ENCODE data around the gene TUBA4A.
"Not testable (repeated sequence)": the region's sequence is repeated elsewhere in the genome, so short reads cannot be mapped to it uniquely, and the experiment has no call there.

TUBA4A gene

DNA sequence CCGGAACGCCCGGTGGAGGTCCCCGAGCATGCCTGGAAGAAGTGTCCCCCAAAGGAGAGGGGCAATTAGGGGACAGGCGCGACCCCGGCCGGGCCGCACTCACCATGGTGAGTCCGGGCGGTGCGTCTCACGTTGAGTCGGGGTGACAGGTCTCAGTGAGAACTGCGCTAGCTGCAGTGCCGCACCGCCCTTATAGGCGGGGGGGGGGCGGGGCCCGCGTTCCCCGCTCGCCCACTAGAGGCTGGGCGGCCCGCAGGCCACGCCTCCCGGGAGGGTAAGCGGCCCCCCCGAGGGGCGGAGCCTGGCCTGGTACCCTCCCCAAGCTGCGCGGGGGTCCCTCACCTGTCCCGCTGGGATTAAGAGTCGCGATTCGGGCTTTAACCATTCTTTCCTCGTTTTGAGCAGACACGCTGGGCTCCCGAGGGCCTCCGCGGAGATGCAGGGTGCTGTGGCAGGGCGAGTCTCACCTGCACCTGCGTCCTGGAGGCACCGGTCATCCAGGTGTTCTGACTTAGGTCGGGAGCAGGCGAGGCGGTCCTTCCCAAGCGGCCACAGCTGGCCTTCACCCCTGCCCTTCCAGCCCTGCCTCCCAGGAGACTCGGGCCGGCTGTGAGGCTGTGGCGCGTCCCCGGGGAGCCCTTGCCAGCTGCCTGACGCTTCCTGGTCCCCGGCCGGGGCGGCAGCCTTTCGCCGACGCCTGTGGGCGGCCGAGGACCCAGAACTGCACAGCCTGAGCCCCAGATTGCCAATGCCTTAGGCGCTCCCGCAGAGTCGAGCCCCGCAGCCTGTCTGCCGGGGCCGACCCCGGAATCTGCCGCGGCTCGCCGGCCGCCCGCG, at the start of gene TUBA4A:
TUBA4A (minus strand) TSS at position 166 of the 837 bp plus-strand sequence; CDS start at position 106, 60 bp downstream.
- DNase-seq, result peak; percentile 63

DNA sequence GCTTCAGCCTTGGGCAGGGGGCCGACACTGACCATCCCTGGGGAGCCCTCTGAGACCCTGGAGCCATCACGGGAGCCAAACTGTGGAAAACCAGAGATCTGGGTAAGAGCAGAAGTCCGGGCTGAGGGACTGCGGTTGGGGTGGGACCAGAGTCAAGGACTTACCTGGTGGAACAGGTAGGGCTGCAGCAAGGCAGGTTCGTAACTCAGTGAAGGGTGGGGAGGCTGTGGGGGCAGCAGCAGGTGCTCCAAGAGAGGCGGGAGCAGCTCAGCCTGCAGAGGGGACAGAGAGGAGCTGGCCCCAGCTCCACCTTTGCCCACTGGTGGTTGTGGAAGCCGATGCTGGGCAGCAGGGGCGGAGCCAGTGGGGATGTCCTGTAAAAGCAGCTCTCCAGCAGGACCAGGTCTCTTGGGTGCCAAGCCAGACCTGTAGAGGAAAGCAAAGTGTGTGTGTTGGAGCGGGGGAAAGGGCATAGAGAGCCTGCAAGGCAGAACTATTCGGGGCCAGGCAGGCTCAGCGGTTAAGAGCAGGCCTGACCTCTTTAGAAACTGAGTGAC, 48.8 kb upstream of the TUBA4A start:
- no peak for DNase-seq

DNA sequence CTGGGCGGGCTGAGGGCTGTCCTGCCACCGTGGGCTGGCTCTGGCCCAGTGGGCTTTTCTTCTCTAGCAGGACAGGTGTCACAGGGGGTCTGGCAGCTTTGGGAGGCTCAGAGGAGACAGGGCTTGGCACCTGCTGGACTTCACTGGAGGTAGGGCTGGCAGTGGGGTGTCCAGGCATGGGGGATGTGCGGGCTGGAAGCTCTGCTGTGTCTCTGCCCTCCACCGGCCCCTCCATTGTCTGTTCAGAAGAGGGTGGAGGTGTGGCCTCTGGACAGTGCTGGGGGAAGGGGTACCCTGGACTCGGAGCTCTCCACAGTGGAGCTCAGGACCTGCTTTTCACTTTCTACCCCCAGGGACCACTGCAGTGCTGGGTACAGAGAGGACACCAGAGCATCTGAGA, 46.3 kb upstream of the TUBA4A start:
- no peak for DNase-seq

DNA sequence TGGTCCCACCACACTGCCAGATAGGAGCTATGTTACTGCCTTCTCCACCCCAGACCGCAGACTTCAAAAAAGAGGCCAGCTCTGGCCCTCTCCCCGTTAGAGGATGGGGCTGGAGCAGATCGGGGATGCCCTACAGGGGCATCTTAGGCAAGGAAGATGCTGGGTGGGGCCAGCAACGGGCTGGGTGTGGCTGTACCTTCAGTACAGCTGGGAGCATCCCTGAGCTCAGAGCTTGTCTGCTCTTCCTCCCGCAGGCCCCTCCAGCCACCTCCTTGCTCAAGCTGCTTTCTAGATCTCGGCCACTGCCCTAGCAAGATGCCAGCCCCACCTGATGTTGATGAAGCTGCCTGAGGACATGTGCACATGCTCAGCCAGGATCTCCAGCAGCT, 45.6 kb upstream of the TUBA4A start:
- no peak for DNase-seq

DNA sequence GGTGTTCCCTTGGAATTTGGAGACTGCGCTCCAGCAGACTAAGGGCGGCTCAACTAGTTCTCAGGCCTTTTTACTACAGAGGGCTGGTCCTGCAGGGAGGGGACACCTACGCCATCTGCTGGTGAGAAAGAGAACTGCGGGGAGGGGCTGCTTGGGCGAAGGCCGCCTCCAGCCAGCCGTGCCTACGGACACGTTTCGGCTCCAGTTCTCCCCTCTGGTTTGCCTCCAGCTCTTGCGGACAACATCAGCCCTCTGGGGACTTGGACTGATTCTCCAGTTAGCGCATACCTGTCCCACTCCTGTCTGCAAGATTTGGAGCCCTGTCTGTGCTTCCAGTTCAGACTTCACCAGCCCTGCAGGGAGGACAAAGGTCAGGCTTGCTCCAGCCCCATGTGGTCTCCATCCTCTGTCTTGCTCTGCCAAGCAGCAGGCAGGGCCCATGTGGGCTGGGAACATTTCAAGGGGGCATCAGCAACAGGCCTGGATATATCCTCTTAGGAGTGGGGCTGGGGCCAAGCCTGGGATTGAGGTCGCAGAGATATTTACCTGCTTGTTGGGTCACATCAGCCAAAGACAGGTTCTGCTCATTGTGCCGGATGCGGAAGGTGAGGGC, 45.1 kb upstream of the TUBA4A start:
- peak; percentile 90 for DNase-seq

DNA sequence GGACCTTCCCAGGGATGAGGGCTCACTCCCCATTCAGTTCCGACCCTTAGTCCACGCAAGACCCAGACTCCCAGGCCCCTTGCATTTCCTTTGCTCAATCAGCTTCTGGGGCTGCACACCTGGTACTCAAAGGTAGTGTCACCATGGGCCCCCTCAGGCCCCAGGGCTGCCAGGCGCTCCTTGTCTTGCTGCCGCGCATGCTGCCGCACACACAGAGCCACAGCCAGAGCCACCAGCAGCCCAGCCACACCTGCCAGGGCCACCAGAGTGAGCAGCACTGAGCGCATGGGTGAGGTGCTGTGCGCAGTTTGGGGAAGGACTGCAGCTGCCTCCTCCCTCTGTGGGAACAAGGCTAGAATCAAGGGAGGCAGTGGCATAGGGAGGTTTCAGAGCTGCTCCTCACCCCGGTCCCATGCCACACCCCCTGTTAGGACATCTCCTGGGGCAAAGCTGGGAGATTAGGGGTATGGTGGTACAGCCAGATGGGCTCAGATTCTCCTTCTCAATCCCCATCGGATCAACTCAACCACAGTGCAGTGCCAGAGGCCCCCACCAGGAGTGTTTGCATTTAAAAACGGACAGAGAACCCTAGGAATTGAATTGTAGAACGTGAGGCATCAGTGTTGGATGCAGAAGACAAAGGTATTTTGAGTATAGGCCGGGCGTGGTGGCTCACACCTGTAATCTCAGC, 44.2 kb upstream of the TUBA4A start:
- no peak for DNase-seq

DNA sequence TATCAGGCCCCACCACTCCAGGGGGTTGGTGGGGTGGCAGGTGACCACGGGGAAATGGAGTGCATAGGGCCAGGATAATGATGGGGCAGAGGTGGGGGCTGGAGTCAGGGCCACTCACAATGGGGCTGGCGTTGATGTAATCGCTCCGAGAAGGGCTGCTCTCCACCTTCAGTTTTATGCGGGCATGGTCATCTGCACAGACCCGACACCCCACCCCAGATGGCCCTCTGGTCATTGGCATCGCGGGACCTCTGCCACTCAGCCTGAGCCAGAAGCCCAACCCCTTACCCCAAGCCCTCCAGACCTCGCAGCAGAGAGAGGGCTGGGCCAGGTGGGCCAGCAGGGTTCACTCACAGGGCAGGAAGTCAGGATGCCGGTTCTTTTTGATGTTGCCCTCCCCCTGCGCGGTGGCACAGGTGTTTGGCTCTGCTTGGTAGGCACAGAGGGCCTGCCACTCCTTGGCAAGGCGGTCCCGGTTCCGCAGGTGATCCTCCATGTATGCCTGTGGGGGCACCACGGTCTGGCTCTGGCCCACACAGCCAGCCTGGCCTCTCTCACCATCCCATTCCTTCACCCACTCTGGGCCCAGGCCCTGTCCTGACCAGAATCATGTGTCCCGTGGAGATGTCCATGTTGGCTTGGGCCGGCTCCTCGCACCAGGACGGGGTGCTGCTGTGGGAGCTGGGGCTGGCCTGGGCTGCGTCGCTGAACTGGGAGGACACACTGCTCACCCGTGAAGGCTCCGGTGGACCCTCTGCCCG, 43.1 kb upstream of the TUBA4A start:
- no peak for DNase-seq

DNA sequence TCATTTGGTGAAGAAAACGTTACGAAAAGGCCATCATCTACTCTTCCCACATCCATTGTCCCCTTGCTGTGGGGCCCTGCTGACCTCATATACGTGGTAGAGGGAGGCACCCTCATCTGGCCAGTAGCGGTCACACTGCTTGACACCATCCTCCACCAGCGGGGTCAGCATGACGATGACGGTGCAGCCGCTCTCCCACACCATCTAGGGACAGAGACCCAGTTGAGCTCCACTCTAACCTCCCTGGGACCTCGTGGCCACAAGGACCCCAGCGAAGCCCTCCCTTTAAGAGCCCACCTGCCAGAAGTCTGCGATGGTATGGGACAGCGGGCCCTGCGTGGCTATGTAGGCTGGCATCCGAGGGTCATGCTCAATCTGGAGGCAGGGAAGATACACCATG, 42.4 kb upstream of the TUBA4A start:
- no peak for DNase-seq

DNA sequence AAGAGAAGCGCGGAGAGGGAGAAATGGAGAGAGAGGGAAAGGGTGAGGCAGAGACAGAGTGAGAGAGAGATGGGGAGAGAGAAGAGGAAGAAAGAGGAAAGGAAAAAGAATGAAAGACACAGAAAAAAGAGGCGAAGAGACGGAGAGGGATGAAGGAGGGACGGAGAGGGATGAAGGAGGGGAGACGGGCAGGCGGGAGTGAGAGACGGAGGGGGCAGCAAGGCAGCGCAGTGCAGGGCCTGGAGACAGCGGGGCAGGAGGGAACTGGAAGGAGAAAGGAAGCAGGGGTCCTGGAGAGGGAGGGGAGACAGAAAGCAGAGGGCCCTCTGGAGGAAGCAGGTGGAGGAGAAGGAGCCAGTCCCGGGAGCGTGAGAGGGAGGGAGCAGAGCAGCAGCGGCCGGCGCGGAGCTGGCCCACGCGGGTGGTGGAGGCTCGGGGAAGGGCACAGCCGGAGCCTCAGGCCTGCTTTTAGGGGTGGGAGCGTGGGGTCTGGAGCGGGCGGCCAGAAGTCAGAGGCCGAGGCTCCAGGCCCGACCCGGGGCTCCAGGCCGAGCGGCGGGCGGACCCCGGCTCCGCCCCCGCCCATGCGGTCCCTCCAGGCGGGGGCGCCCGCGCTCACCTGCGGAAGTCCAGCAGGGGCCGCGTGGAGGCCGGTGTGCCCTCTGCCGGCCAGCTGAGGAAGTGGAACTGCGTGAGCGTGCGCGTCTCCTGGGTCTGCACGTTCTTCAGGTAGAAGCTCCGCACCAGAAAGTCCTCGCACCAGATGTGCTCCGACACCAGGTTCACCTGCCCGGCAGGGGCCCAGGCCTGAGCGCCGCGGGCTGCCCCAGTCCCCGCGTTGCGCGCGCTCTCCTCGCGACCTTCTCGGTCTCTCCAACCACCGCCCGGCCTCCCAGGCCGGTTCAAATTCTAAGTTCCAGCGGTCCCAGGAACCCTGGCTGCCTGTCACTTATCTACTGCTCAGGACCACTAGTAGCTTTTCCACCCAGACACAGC, 40.9 kb upstream of the TUBA4A start:
- DNase-seq, result peak; percentile 88

DNA sequence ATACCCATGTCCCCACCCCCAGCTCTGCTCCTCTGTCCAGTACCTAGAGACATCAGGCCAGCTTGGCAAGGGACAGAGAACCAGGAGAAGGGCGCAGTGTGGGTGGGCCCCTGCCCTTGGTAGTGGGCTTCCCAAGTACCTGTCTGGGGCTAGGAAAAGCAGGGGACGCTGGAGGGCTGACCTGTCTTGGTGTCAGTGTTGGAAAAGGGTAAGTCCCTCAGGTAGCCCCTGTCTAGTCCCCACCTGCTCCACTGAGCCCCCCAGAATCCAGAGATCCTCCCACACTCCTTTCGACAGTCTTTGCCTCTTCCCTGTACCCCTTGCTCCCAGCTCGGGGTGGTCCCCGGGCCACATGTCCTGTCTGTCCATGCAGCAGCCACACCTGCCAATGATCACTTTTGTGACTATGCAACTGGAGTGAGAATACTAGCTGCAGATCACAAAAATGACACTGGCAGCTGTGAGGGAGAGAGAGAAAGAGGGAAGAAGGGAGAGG, 40.1 kb upstream of the TUBA4A start:
- no peak for DNase-seq

DNA sequence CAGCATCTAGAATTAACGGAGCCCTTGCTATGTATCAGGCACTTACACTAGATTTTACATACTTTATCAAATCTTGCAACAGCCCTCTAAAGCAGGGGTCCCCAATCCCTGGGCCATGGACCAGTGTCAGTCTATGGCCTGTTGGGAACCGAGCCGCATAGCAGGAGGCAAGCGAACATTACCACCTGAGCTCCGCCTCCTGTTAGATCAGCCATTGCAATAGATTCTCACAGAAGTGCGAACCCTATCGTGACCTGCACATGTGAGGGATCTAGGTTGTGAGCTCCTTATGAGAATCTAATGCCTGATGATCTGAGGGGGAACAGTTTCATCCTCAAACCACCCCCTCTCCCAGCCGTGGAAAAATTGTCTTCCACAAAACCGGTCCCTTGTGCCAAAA, 38.9 kb upstream of the TUBA4A start:
- no peak for DNase-seq

DNA sequence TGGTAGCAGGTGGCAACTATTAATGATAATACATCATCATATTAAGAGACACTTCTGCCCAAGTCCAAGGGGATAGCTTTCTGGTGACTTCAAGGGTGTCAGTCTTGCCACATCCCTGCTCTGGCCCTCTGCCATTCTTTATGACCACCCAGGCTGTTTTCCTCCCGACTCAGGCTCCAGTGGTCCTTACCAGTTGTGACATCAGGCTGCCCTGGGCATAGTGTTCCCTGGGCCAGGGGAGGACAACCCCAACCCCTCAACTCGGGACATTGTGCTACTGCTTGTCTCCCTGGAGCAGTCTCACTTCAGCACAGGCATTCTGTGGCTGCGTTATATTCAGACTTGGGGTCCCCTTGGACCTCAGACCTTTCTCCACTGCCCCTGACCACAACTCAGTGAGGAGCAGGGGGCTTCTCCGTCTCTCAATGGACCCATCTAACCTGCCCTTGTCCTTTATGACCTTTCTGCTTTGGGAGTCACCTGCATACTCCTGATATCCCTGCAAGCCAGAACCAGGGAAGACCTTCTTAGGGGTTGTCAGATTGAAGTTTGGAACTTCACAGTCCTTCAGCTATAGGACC, 38.3 kb upstream of the TUBA4A start:
- DNase-seq, result no peak

DNA sequence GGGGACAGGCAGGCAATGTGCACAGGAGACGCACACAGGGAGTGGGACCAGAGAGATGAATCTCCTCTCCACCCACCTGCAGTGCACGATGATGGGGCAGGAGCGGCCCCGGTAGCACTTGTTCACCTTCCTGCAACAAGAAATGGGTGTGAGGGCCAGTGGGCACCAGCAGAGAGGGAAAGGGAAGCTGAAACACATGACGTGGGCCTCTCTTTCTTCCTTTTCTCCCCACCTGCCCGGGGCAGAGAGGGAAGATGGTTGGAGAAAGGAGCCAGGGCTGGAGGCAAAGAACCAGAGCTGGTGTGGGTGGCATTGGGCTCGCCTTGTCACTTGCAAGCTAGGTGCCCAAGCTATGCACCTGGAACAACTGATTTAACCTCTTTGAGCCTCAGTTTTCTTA, 37.7 kb upstream of the TUBA4A start:
- no peak for DNase-seq

DNA sequence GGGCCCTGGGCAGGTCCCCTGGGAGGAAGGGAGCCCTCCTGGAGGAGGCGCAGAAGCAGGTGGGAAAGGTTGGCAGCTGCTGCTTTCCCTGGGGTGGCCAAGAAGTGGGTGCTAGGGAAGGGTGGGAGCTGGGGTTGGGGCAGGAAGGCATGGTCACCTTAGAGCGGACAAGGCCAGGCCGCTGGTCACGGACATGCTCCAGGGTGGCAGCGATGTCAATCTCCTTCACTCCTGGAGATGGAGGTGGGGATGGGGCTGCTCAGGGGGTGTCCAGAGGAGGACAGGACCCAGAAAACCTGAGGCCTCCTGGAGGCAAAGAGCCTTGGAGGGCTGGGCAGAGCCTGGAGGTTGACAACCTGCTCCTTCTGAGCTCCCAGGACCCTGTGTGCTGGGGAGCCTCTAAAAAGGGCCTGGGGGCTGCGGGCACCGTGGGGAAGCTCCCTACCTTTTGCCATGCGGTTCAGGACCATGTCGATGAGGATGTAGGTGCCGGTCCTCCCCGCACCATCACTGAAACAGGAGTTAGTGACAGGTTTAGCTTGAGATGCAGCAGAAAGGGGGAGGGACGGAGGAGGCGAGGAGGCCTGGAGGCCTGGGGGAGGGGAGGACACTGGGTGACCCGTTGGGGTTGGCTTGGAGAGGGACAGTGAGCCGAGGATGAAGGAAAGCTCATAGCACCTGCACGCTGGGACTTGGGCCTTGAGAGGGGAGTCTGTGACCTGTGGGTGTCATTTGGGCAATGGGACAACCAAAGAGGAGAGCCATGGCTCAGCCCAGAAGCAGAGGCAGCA, 36.9 kb upstream of the TUBA4A start:
- no peak for DNase-seq

DNA sequence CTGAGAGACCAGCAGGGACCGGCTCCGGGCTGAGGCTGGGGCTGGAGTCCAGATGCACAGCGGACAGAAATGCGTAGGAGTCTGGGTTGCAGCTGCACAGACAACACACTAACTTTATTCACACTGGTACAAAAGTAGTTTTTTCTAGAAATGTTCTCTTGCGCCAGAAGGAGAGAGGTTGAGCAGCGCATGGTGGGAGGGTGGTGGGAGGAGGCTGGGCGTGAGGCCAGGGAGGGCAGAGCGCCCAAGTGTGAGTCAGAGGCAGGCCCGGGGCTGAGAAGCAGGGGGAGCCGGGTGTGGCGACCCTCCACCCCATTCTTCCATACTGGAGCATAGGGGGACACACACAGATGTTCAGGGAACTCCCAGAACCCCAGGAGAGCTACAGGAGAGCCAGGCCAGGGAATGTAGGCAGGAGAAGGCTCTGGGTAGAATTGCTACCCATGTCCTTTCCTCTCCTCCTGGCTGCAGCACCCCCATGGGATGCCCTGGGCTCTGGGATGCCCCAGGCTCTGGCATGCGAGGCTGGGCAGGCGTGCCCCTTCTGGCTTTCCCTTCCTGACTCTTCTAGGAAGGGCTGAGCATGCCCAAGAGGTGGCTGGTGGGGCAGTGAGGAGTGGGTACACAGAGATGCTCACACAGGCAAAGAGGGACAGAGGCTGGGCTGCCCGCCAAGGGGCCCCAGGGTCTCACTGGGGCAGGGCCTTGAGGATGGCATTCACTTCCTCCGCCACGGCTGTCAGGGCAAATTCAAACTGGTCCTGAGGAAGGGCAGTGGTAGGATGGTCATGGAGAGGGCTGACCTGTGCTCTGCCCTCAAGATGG, 36.0 kb upstream of the TUBA4A start:
- peak; percentile 92 for DNase-seq

DNA sequence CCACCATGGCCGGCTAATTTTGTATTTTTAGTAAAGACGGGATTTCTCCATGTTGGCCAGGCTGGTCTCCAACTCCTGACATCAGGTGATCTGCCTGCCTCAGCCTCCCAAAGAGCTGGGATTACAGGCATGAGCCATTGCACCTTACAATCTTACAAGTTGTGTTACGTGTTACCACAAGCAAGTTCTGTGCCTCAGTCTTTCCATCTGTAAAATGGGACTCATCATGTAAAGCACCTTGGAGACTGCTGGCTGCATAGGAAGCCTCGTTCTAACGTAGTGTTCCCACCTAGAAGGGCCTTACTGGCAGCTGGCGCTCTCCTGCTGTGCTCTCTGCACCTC, 35.4 kb upstream of the TUBA4A start:
- no peak for DNase-seq

DNA sequence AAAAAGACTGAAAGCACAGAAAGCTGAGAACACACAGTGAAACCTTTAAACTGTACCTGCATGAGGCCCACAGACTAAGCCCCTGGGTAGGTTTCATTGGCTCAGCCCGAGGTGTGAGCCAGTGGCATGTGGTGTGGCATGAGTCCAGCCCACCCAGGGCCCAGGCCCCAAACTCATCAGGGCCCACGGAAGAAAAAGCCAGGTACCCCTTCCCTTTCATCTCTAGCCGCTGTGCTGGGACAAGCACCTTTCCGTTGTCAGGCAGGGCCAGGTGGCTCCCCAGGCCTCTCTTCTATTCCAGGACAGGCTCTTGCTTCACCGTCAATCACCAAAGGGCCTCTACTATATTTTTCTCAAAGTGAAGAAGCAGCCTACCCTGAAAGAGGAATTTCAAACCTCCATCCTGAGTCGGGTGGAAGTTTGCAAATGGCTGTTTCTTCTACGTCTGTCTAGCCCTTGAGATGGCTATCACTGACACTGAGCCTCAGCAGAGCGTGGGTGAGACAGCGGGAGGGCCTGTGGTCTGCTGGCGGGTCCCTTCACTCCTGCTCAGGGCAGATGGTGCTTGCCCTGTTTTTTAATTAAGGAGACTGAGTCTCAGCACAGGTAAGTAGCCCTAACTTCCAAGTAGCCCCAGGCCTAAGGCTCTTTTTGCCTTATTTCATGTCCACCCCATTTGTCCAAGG, 34.0 kb upstream of the TUBA4A start:
- no peak for DNase-seq

DNA sequence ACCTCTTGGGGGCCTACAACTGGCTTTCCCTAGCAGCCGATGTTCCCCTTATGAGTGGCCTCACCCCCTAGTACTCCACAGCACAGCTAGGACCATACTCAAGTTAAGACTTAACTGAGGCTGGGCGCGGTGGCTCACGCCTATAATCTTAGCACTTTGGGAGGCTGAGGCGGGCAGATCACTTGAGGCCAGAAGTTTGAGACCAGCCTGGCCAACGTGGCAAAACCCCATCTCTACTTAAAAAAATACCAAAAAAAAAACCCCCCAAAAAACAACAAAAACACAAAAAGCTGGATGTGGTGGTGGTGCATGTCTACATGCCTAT, 33.4 kb upstream of the TUBA4A start:
- DNase-seq, result not testable (repeated sequence)
